Astrocyte of the cerebellum (primary cell): ENCODE data around the gene ANKRD62.

ENCODE experiments used
- DNase-seq: peaks from one replicate; pipeline ENCODE4 v3.0.0-alpha.2; 2011; ENCODE audit warnings: low read depth
- H3K4me3 ChIP-seq: 2 replicates; pipeline ENCODE4 v1.5.1; 2011; ENCODE audit warnings: mild to moderate bottlenecking, low read depth, low read length, moderate library complexity
- in situ Hi-C: cut with HindIII; loops from 2 replicates; pipeline ENCODE4 v1.10.0; 2017; ENCODE audit warnings: low sequenced_read_pairs
- TF ChIP-seq, protein P1 (sequence below): IDR thresholded peaks from 2 replicates; pipeline ENCODE4 v1.5.1; 2012; ENCODE audit warnings: low read length, low read depth, moderate library complexity, mild to moderate bottlenecking; ENCODE audit errors: missing control alignments

ANKRD62 gene

DNA sequence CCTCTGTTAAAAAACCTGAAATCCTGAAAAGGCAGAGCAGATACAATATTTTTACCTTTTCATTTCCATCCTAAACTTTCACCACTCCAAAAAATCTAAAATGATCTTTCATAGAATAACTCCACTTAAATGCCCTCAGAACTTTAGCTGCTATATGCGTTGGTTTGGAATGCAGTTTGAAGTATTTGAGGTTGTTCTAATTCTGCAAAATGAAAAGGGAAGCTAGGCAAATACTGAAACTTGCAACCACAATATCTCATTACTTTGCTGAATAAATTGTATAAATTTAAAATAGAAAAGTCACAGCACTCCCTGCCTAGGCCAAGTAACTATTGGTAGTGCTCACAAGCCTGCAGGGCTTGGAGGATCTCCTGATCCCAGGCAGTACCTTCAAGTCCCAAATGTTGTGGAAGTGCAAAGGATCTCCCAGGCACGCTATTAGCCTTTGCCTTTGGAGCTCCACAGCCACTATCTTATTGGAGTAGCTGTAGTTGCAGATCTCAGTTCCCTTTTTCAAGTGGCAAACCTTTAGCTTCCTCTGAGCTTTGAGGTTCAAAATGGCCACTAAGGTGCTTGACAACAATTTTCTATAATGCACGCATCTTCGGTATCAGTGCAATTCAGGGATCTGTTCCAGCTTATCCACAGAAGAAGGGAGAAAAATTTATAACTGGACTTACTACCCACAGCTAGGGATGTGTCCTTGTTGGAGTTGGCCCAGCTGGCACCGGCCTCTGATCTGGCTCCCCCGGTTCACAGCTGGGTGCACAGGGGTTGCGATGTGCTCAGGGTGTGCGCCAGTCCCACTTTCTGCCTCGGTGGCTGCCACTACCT, 43.4 kb upstream of the ANKRD62 start:
- no peak for DNase-seq
- in situ Hi-C loops: no loop called here
- TF ChIP-seq, protein P1, sequence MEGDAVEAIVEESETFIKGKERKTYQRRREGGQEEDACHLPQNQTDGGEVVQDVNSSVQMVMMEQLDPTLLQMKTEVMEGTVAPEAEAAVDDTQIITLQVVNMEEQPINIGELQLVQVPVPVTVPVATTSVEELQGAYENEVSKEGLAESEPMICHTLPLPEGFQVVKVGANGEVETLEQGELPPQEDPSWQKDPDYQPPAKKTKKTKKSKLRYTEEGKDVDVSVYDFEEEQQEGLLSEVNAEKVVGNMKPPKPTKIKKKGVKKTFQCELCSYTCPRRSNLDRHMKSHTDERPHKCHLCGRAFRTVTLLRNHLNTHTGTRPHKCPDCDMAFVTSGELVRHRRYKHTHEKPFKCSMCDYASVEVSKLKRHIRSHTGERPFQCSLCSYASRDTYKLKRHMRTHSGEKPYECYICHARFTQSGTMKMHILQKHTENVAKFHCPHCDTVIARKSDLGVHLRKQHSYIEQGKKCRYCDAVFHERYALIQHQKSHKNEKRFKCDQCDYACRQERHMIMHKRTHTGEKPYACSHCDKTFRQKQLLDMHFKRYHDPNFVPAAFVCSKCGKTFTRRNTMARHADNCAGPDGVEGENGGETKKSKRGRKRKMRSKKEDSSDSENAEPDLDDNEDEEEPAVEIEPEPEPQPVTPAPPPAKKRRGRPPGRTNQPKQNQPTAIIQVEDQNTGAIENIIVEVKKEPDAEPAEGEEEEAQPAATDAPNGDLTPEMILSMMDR: no peak
- no peak overlapping the region for H3K4me3 ChIP-seq

DNA sequence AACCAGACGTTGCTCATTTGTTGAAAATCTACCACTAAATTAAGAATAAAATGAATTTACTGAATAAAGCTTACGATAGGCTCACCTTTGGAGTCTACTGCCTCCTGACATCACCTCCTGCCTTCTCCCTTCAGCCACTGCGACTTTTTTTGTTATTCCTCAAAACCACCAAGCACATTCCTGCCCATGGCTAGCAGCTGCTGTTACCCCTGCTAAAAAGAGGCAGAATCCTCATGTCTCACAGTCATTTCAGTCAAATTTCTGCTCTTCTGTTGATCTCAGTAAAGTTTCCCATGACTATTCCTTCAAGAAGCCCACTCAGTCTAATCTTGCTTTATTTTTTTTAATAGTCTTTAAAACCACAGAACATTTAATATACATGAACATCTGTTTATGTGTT, 40.8 kb upstream of the ANKRD62 start:
- no peak for DNase-seq
- H3K4me3 ChIP-seq: no peak overlapping the region
- TF ChIP-seq, protein P1: no peak
- in situ Hi-C loops: no loop called here

DNA sequence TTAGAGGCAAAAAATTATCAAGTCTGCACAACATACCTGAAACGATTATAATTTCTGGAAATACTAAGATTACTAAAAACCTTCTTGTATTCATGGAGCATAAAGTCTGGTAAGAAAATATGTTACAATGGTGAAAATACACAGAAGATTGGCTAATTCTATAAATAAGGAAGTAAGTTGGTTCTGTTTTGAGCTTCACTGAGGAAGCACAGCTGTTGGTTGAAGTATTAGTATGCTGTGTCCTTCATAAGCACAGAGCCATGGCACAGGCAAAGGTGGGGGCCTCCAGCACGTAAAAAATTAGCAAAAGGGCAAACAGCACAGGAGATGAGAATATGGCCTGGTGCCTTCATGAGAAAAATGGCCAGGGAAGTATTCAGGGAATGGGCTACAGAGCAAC, 40.4 kb upstream of the ANKRD62 start:
- DNase-seq: no peak
- no peak overlapping the region for H3K4me3 ChIP-seq
- in situ Hi-C loops: no loop called here
- TF ChIP-seq, protein P1: no peak

DNA sequence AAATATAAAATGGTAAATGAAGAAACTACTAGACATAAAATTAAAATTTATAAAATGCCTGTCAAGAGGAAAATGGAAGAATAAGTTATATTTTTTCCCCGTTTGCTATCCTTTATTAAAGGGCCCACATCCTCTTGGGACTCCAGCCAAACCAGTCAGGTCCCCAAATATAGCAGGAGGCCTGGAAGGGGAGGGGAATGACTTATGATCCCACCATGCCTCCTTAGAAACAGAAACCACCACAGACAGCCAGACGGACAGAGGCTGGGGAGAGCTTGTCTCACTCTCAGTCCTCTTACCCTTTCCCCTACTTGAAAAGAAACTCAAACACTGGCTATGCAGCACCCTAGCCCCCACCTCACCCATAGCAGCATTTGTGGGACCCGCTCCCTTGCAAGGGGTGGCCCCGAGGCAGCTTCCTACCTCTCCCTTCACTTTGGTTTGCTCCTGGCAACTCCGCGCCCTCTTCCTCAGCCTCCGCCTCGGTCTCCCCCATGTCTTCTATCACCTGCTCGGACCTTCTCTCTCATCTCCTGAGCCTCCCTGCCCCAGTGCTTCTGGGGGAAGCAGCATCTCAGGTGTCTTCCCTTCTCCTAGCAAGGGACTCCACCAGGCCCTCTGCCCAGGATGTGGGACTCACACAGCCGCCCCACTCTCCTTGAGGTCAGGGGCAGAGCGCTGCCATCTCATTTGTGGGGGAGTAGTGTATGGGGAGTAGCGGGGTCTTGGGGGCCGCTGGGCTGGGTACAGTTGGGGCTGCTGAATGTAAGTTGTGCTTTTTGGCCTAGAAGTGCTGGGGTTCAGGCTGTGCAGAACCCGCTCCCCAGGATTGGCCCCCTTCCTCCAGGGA, 37.4 kb upstream of the ANKRD62 start:
- in situ Hi-C loops: no loop called here
- DNase-seq: no peak
- H3K4me3 ChIP-seq: no peak overlapping the region
- TF ChIP-seq, protein P1: no peak

DNA sequence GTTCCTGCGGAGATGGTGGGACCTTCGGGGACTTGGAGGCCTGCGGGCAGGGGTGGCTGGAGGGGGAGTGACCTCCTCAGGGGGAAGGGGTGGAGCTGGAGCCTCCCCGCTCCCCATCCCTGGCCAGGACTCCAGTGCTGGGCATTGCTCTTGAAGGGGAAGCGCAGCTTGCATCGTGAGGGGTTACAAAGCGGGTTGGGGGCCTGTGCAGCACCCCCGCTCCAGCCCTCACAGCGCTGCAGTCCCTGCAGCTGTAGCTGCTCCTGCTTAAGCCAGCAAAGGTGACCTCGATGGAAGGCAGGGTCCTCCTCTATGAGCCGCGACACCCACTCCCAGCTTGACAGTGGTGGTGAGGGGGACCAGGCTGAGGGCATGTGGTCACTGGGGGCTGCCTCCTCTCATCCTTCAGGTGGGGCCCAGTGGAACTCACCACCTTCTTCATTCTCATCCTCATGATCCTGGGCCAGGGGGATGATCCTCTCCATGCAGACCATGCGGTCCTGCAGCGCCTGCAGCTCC, 36.7 kb upstream of the ANKRD62 start:
- H3K4me3 ChIP-seq: no peak overlapping the region
- in situ Hi-C loops: no loop called here
- TF ChIP-seq, protein P1: no peak
- no peak for DNase-seq

DNA sequence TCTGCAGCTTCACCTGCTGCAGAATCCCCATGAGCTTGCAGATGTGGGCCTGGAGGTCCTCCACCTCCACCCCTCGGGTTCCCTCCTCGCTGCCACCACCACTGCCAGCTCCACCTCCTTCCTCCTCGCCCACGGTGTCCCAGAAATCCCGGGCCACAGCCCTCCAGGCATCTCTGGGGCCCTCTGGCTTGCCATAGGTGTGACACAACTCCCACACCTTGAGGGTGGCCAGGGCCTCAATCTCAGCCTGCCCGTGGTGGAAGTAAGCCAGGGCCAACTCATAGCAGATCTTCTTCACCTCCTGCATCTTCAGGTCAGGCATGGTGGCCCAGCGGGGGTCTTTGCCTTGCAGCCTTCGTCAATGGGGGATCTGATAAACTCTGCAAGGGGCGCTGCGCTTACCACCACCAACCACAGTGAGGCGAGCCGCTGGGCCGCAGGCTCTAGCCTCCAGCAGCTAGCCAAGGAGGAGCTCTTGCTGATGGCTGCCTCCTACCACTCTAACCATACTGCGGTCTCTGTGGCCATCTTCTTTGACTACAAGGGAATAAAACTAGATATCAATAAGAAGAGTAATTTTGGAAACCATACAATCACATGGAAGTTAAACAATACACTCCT, 36.1 kb upstream of the ANKRD62 start:
- in situ Hi-C loops: no loop called here
- TF ChIP-seq, protein P1: no peak
- H3K4me3 ChIP-seq: no peak overlapping the region
- DNase-seq: no peak
